MM.1S (cell line): ENCODE results near the gene ARID3C.

Experiments used
- CTCF ChIP-seq: fragments of 300-600 bp; sonication (generic); IDR thresholded peaks from 2 replicates; pipeline ENCODE4 v1.5.1; 2016; ENCODE audit warnings: antibody characterized with exemption, low read length, mixed read lengths
- EZH2 ChIP-seq: fragments of 300-600 bp; sonication (generic); optimal IDR thresholded peaks from 2 replicates; pipeline ENCODE3; 2017; ENCODE audit warnings: low read depth, mild to moderate bottlenecking, antibody characterized with exemption, low read length, mixed read lengths

- no peak for TF ChIP-seq EZH2
- no peak for TF ChIP-seq CTCF
Measured at GRCh38 chr9:34588671-34589635, 39.9 kb downstream of the ARID3C start.
